GM23338 (cell line): ENCODE measurements around the gene UBAC2. TPM values are rescaled to one million over a fixed set of nuclear protein-coding genes. Genes with fewer than 3 reads are reported as not detected.

Experiments
- ATAC-seq: fragments of 200-7000 bp; cut with Tn5 transposase; 3 replicates; pipeline ENCODE4 v1.9.1; 2020
- DNase-seq: peaks from one replicate; pipeline ENCODE4 v3.0.0-alpha.2; 2015; ENCODE audit warnings: low spot score
- H2AFZ ChIP-seq: fragments of 200-600 bp; sonication (generic); 2 replicates; pipeline ENCODE4 v1.8.0; 2016; ENCODE audit warnings: antibody characterized with exemption, mild to moderate bottlenecking, moderate library complexity
- H3F3A ChIP-seq: fragments of 200-600 bp; sonication (generic); replicated peaks from 2 replicates; pipeline ENCODE4 v1.8.0; 2017; ENCODE audit warnings: antibody characterized with exemption, mixed run types, low read depth
- H3K27ac ChIP-seq: fragments of 200-600 bp; sonication (generic); 2 replicates; pipeline ENCODE4 v1.6.1; 2016; ENCODE audit warnings: low read depth
- H3K27me3 ChIP-seq: fragments of 200-600 bp; sonication (generic); 2 replicates; pipeline ENCODE4 v1.8.0; 2016; ENCODE audit warnings: mild to moderate bottlenecking, mixed run types, moderate library complexity; ENCODE audit not compliant: insufficient read depth
- H3K36me3 ChIP-seq: fragments of 200-600 bp; sonication (generic); 2 replicates; pipeline ENCODE4 v1.8.0; 2016; ENCODE audit warnings: mild to moderate bottlenecking; ENCODE audit not compliant: insufficient read depth
- H3K4me1 ChIP-seq: fragments of 200-600 bp; sonication (generic); 2 replicates; pipeline ENCODE4 v1.8.0; 2016; ENCODE audit warnings: mild to moderate bottlenecking, moderate library complexity; ENCODE audit not compliant: insufficient read depth
- H3K4me2 ChIP-seq: fragments of 200-600 bp; sonication (generic); 2 replicates; pipeline ENCODE4 v1.7.1; 2017; ENCODE audit warnings: mixed run types
- H3K4me3 ChIP-seq: fragments of 200-600 bp; sonication (generic); 2 replicates; pipeline ENCODE4 v1.6.1; 2016; ENCODE audit warnings: mixed run types
- H3K79me2 ChIP-seq: fragments of 200-600 bp; sonication (generic); replicated peaks from 2 replicates; pipeline ENCODE4 v1.8.0; 2017; ENCODE audit warnings: mild to moderate bottlenecking; ENCODE audit not compliant: insufficient read depth
- H3K9me2 ChIP-seq: fragments of 200-600 bp; sonication (generic); 2 replicates; pipeline ENCODE4 v1.8.0; 2017; ENCODE audit not compliant: insufficient read depth
- H4K20me1 ChIP-seq: fragments of 200-600 bp; sonication (generic); replicated peaks from 2 replicates; pipeline ENCODE4 v1.8.0; 2017; ENCODE audit warnings: mild to moderate bottlenecking; ENCODE audit not compliant: insufficient read depth
- H3K27ac Mint-ChIP-seq: 2 replicates; pipeline ENCODE4 v1.8.0; 2020; ENCODE audit warnings: inconsistent platforms, mild to moderate bottlenecking, moderate library complexity, mixed read lengths
- H3K27me3 Mint-ChIP-seq: 3 replicates; pipeline ENCODE4 v1.8.0; 2022; ENCODE audit warnings: low read depth, mild to moderate bottlenecking, moderate library complexity, mixed read lengths, inconsistent platforms; ENCODE audit not compliant: insufficient read depth, poor library complexity
- H3K36me3 Mint-ChIP-seq: 3 replicates; pipeline ENCODE4 v1.8.0; 2021; ENCODE audit warnings: low read depth, mild to moderate bottlenecking, inconsistent platforms, moderate library complexity, mixed read lengths
- H3K4me1 Mint-ChIP-seq: 3 replicates; pipeline ENCODE4 v1.8.0; 2020; ENCODE audit warnings: mild to moderate bottlenecking, inconsistent platforms, mixed read lengths
- H3K4me3 Mint-ChIP-seq: 3 replicates; pipeline ENCODE4 v1.8.0; 2021; ENCODE audit warnings: moderate library complexity, mild to moderate bottlenecking, inconsistent platforms, mixed read lengths
- H3K9me3 Mint-ChIP-seq: 3 replicates; pipeline ENCODE4 v1.8.0; 2020; ENCODE audit warnings: moderate library complexity, mild to moderate bottlenecking, inconsistent platforms, mixed read lengths
- CREB1 ChIP-seq: fragments of 250-450 bp; sonication (Bioruptor Pico); IDR thresholded peaks from 2 replicates; pipeline ENCODE4 v1.5.0; 2020; ENCODE audit warnings: low read depth, mild to moderate bottlenecking, moderate library complexity
- EZH2 ChIP-seq: fragments of 200-600 bp; sonication (generic); IDR thresholded peaks from one replicate; pipeline ENCODE4 v1.8.0; 2017; ENCODE audit warnings: antibody characterized with exemption, mild to moderate bottlenecking, low read depth; ENCODE audit not compliant: unreplicated experiment
- EZH2phosphoT487 ChIP-seq: fragments of 200-600 bp; sonication (generic); IDR thresholded peaks from one replicate; pipeline ENCODE4 v1.8.1; 2018; ENCODE audit warnings: antibody characterized with exemption; ENCODE audit not compliant: unreplicated experiment
- NANOG ChIP-seq: IDR thresholded peaks from 2 replicates; pipeline ENCODE4 v1.6.1; 2016; ENCODE audit warnings: antibody characterized with exemption, borderline replicate concordance
- POLR2AphosphoS5 ChIP-seq: IDR thresholded peaks from 2 replicates; pipeline ENCODE4 v1.6.1; 2016; ENCODE audit warnings: antibody characterized with exemption, low read depth
- ZNF114 ChIP-seq: fragments of 250-450 bp; sonication (Bioruptor Pico); IDR thresholded peaks from 2 replicates; pipeline ENCODE4 v1.5.0; 2020; ENCODE audit warnings: mild to moderate bottlenecking, moderate library complexity
- ZNF331 ChIP-seq: fragments of 250-450 bp; sonication (Bioruptor Pico); IDR thresholded peaks from 2 replicates; pipeline ENCODE4 v1.5.0; 2020; ENCODE audit warnings: low read depth, mild to moderate bottlenecking, moderate library complexity
- polyA plus RNA-seq: library from polyadenylated mRNA; unstranded; fragments of >200 nt; fragmentation: Nextera tagmentation; extraction: Ambion mirVana; gene quantifications from 2 replicates; pipeline ENCODE4 v1.2.1, GENCODE V29; 2016
- total RNA-seq: library from RNA; depleted of rRNA; stranded (reverse); fragments of >200 nt; shearing (Covaris generic); gene quantifications from 2 replicates; pipeline ENCODE4 v1.2.3, GENCODE V29; 2014
- TF ChIP-seq, protein P1 (sequence below), 2 experiments: fragments of 200-600 bp in 1 of 2; sonication (generic) in 1 of 2; conservative IDR thresholded peaks; 2 replicates each; pipeline versions ENCODE4 v1.5.1 to v1.6.1; 2016 to 2017; ENCODE audit warnings: antibody characterized with exemption in 2 of 2, low read depth in 2 of 2, mild to moderate bottlenecking in 2 of 2, moderate library complexity in 1 of 2
- TF ChIP-seq, protein P2 (sequence below): IDR thresholded peaks from one replicate; pipeline ENCODE4 v1.6.1; 2018; ENCODE audit warnings: antibody characterized with exemption; ENCODE audit not compliant: unreplicated experiment

Gene UBAC2
- total and polyA plus RNA-seq, 2 experiments from 2014 or later, result 37.9 to 76.9 TPM

DNA sequence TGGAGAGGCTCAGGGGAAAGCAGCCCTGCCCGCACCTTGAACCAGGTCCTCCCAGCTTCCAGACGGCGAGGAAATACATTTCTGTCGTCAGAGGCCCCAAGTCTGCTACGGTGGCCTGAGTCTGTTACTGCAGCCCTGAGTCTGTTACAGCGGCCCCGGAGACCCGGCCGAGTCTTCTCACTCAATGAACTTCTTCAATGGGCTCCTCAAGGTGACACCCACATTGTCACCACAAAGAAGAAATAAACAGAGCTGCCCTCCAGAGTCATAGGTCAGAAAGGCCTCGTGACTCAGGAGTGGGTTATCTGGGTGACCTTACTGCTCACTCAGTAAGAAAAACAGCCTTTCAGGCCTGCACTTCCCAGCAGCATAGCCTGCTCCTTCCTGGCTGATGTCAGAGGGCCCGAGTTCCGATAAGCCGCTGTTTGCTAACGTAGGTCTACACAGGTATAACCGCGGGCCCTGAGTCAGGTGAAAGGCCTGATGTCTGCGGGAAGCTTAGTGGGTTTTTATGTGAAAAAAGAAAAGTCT lies 233.7 kb downstream of the UBAC2 start:
- no peak overlapping the region for H3K4me3 ChIP-seq
- no peaks in the 10 kb centered on the region for H3K79me2 ChIP-seq
- Mint-ChIP-seq H3K36me3 (no peaks in the 10 kb centered on the region; the same call in 2 of the 3 replicates), H3K4me3 (no peak overlapping the region), H3K4me1 (peaks cover 17% of the 10 kb centered on the region), H3K9me3 (no peaks in the 10 kb centered on the region; the same call in 2 of the 3 replicates), H3K27me3 (peaks cover 6% of the 10 kb centered on the region), H3K27ac (no peak overlapping the region)
- peaks cover 5% of the 10 kb centered on the region for H3K4me1 ChIP-seq
- no peaks in the 10 kb centered on the region for H3K27me3 ChIP-seq
- H3K36me3 ChIP-seq, result no peaks in the 10 kb centered on the region
- no peak overlapping the region; the same call in 1 of the 2 replicates for H3K27ac ChIP-seq
- no peaks in the 10 kb centered on the region; the same call in 1 of the 2 replicates for H3K9me2 ChIP-seq
- no peaks in the 10 kb centered on the region for H4K20me1 ChIP-seq
- no peak overlapping the region for H3K4me2 ChIP-seq
- peak; percentile 73 for DNase-seq
- H3F3A ChIP-seq, result 0 out of 2 replicates have a peak, but pooled peaks cover 7% of the 10 kb centered on the region
- peak overlapping the region; percentile 60 for H2AFZ ChIP-seq
- TF ChIP-seq ZNF331 (CRISPR knock-in tag) (no peak), ZNF114 (CRISPR knock-in tag) (no peak), CREB1 (CRISPR knock-in tag) (no peak), EZH2 (no peak)
- ATAC-seq, result peak; percentile 71

DNA sequence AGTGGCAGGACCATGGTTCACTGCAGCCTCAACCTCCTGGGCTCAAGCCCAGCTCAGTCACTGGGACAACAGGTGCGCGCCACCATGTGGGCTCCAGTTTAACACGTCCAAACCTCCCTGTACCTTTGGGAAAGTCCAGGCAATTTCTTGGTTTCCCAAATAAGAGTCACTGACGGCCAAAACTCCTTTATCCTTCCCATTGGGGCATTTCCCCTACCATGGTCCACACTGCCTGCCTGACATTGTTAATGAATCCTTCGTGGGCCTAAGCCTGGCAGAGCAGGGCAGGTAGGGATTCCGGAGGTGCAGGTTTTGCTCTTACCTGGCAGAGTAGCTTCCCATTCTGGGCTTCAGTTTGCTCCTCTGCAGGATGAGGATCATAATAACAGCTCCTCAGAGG lies 234.5 kb downstream of the UBAC2 start:
- TF ChIP-seq, protein P1, sequence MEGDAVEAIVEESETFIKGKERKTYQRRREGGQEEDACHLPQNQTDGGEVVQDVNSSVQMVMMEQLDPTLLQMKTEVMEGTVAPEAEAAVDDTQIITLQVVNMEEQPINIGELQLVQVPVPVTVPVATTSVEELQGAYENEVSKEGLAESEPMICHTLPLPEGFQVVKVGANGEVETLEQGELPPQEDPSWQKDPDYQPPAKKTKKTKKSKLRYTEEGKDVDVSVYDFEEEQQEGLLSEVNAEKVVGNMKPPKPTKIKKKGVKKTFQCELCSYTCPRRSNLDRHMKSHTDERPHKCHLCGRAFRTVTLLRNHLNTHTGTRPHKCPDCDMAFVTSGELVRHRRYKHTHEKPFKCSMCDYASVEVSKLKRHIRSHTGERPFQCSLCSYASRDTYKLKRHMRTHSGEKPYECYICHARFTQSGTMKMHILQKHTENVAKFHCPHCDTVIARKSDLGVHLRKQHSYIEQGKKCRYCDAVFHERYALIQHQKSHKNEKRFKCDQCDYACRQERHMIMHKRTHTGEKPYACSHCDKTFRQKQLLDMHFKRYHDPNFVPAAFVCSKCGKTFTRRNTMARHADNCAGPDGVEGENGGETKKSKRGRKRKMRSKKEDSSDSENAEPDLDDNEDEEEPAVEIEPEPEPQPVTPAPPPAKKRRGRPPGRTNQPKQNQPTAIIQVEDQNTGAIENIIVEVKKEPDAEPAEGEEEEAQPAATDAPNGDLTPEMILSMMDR (conservative IDR thresholded peaks at IDR 0.05; ENCODE audit: low read depth in 2 of 2), result no peak
- no peak for TF ChIP-seq CREB1 (CRISPR knock-in tag)
- Histone ChIP-seq H3K36me3 (no peaks in the 10 kb centered on the region), H4K20me1 (no peaks in the 10 kb centered on the region), H3K4me3 (no peak overlapping the region), H3K4me2 (no peak overlapping the region), H2AFZ (peak overlapping the region; percentile 56; the same call in 1 of the 2 replicates), H3K79me2 (no peaks in the 10 kb centered on the region), H3K27me3 (no peaks in the 10 kb centered on the region), H3F3A (0 out of 2 replicates have a peak, but pooled peaks cover 7% of the 10 kb centered on the region), H3K4me1 (peaks cover 13% of the 10 kb centered on the region), H3K9me2 (no peaks in the 10 kb centered on the region; the same call in 1 of the 2 replicates), H3K27ac (no peak overlapping the region)
- no peak for DNase-seq
- no peaks in the 10 kb centered on the region; the same call in 2 of the 3 replicates for H3K36me3 Mint-ChIP-seq
- H3K27me3 Mint-ChIP-seq, result peaks cover 6% of the 10 kb centered on the region
- peaks cover 25% of the 10 kb centered on the region for H3K4me1 Mint-ChIP-seq
- H3K4me3 Mint-ChIP-seq, result no peak overlapping the region
- ATAC-seq, result no peak
- no peaks in the 10 kb centered on the region; the same call in 2 of the 3 replicates for H3K9me3 Mint-ChIP-seq
- no peak overlapping the region for H3K27ac Mint-ChIP-seq

DNA sequence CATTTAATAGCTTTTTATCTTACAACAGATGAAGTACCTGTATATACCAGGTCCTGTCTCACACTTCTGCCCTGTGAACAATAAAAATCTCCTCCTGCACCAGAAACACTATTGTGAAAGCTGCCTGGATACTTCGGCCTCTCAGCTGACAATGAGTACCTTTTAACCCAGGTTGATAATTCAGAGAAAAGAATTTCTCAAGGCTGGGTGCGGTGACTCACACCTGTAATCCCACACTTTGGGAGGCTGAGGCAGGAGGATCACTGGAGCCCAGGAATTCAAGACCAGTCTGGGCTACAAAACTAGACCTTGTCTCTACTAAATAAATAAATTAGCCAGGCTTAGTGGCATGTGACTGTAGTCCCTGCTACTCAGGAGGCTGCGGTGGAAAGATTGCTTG lies 235.3 kb downstream of the UBAC2 start:
- Histone ChIP-seq H3F3A (0 out of 2 replicates have a peak, but pooled peaks cover 7% of the 10 kb centered on the region), H2AFZ (no peak overlapping the region), H3K4me1 (peaks cover 22% of the 10 kb centered on the region), H3K36me3 (no peaks in the 10 kb centered on the region), H3K4me3 (no peak overlapping the region), H3K79me2 (no peaks in the 10 kb centered on the region), H3K4me2 (no peak overlapping the region), H3K27ac (no peak overlapping the region; the same call in 1 of the 2 replicates), H3K9me2 (no peaks in the 10 kb centered on the region; the same call in 1 of the 2 replicates), H4K20me1 (no peaks in the 10 kb centered on the region), H3K27me3 (no peaks in the 10 kb centered on the region)
- peaks cover 6% of the 10 kb centered on the region for H3K27me3 Mint-ChIP-seq
- H3K27ac Mint-ChIP-seq, result no peak overlapping the region
- no peak overlapping the region for H3K4me3 Mint-ChIP-seq
- H3K36me3 Mint-ChIP-seq, result no peaks in the 10 kb centered on the region; the same call in 2 of the 3 replicates
- peaks cover 34% of the 10 kb centered on the region for H3K4me1 Mint-ChIP-seq
- H3K9me3 Mint-ChIP-seq, result no peaks in the 10 kb centered on the region; the same call in 2 of the 3 replicates
- ATAC-seq (no peak), DNase-seq (no peak)
- TF ChIP-seq CREB1 (CRISPR knock-in tag) (no peak), POLR2AphosphoS5 (no peak), NANOG (no peak), EZH2phosphoT487 (no peak), ZNF331 (CRISPR knock-in tag) (no peak), ZNF114 (CRISPR knock-in tag) (no peak)
- TF ChIP-seq, protein P2, sequence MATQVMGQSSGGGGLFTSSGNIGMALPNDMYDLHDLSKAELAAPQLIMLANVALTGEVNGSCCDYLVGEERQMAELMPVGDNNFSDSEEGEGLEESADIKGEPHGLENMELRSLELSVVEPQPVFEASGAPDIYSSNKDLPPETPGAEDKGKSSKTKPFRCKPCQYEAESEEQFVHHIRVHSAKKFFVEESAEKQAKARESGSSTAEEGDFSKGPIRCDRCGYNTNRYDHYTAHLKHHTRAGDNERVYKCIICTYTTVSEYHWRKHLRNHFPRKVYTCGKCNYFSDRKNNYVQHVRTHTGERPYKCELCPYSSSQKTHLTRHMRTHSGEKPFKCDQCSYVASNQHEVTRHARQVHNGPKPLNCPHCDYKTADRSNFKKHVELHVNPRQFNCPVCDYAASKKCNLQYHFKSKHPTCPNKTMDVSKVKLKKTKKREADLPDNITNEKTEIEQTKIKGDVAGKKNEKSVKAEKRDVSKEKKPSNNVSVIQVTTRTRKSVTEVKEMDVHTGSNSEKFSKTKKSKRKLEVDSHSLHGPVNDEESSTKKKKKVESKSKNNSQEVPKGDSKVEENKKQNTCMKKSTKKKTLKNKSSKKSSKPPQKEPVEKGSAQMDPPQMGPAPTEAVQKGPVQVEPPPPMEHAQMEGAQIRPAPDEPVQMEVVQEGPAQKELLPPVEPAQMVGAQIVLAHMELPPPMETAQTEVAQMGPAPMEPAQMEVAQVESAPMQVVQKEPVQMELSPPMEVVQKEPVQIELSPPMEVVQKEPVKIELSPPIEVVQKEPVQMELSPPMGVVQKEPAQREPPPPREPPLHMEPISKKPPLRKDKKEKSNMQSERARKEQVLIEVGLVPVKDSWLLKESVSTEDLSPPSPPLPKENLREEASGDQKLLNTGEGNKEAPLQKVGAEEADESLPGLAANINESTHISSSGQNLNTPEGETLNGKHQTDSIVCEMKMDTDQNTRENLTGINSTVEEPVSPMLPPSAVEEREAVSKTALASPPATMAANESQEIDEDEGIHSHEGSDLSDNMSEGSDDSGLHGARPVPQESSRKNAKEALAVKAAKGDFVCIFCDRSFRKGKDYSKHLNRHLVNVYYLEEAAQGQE, result no peak
